ENCODE results near the gene SAFB2.

Gene SAFB2

DNA sequence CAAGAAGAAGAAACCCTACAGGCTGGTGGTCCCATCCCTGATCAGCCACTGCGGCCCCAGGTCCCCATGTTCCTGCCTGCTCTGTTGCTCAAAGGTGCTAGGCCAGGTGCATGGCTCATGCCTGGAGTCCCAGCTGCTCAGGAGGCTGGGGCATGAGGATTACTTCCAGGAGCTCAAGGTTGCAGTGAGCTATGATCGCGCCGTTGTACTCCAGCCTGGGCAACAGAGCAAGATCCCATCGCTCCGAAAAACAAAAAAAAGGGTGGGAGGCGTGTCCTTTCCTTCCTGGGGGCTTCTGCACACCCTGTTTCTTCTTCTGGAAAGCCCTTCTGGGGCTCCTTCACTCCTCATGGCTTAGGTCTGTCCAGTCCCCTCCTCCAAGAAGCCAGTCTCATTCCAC, 42.9 kb downstream of the SAFB2 start:
- no peak for DNase-seq (ENCODE audit: low read depth in 3 of 3)

- DNase-seq (ENCODE audit: low read depth in 3 of 3): no peak
Measured at GRCh38 chr19:5579286-5579685, 43.3 kb downstream of the SAFB2 start.

DNA sequence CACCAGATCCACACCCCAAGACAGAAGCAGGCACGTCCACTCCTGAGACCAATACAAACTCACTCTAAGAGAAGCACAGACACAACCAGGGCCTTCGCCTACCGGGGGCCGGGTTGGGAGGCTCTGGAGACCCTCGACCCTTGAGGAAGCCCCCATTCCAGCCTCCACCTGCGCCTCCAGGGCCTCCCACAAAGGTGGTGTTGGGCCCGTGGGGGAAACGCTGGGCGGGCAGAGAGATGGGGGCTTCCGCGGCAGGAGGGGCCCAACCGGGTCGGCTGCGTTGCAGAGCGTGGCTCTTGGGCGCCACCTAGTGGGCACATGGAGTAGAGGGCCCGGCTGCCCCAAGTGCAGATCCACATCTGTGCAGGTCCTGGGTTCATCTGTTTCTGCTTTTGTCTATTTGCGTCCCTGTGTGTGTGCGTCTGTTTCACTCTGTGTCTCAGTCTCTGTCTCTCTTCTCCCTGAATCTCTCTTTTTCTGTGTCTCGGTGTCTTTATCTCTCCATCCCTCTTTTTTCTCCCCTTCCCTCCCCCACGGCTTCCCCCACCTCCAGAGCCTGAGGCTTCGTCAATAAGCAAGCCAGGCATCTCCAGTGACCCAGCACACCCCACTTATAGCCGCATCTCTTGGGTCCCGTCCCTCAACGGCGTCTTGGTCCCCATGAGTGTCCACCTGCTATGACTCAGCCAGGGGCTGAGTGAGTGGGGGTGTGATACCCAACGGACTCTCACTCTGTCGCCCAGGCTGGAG, 44.3 kb downstream of the SAFB2 start:
- peak; percentile 29 to 72 (median 44) for DNase-seq (ENCODE audit: low read depth in 3 of 3)

- no peak for DNase-seq (ENCODE audit: low read depth in 3 of 3)
Measured at GRCh38 chr19:5575590-5575989, 47.0 kb downstream of the SAFB2 start.

DNA sequence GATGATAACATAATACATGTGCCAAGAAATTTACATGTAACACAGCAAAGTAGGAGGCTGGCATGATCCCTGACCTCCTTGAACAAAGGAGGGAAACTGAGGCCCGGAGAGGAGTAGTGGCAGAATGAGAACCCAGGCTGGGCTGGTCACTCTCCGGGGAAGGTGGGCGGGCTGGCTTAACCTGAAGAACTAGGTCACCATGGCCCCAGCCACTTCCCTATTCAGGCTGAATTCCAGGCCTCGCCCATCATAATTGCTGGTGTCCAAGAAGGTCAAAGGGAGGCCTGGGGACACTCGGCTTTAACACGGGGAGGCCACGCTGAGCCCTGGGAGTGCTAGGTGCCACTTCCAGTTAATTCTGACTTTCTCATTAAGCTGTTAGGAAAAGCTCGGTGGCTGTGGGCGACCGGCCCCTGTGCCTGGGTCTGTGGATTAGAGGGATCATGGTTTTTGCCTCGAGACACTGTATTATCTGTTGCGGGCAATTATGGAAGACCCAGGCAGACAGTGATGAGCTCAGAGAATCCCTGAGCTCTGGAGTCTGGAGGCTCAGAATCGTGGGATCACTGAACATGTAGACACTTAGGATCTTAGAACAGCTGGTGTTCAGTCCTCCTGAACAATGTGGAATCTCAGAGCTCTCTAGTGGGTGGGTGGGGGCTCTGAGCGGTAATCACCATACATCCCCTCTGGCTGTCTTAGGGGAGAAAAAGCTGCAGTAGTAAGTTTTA, 49.9 kb downstream of the SAFB2 start:
- DNase-seq (ENCODE audit: low read depth in 3 of 3): no peak

GRCh38 chr19:5571777-5572176, 50.8 kb downstream of the SAFB2 start:
- DNase-seq (ENCODE audit: low read depth in 3 of 3): no peak

GRCh38 chr19:5567970-5568407, 54.6 kb downstream of the SAFB2 start:
- no peak for DNase-seq (ENCODE audit: low read depth in 3 of 3)

- DNase-seq (ENCODE audit: low read depth in 3 of 3): no peak
Measured at GRCh38 chr19:5567360-5567969, 55.1 kb downstream of the SAFB2 start, which contains the start of gene TINCR. Gene TINCR (minus strand): TSS chr19:5567953.

DNA sequence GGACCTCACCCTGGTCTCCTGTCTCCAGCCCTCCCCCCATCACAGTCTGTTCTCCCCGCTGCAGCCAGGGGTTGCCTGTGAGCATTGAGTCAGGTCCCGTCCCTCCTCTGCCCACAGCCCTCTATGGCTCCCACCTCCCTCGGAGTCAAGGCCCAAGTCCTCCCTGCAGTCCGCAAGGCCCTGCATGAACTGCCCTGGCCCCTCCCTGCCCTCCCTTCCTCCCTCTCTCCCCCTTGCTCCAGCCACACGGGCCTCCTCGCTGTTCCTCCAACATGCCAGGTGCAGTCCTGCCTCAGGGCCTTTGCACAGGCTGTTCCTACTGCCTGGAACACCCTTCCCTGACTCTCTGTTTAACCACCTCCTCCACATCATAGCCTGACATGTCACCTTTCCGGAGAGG, 57.6 kb downstream of the SAFB2 start:
- no peak for DNase-seq (ENCODE audit: low read depth in 3 of 3)

DNA sequence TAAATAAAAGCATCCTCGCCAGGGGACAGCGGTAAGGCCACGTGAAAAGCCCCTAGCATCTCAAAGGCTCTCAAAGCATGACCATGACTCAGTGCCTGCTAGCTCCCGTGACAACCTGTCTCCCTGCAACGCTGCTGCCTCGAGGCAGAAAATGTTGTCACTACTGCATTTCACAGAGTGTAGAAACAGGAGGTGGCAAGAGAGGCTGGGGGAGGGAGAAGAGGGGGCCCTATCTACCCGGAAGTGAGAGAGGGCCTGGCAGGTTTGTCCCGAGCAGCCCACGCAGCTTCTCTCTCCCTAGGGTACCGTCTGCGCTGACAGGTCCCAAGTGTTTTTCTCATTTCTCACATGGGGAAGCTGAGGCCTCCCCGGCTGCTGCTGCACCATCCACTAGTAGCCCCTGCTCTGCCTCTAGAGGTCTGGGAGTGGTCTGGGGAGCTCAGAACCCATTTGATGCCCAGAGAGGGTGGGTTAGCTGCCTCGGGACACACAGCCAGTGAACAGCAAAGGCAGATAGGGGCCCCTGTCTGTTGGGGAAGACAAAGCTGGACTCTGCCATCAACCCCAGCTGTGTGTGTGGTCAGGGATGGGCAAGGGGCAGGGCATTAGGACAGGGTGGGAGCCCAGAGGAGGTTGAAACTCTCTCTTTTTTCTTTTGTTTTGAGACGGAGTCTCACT, 58.5 kb downstream of the SAFB2 start:
- no peak for DNase-seq (ENCODE audit: low read depth in 3 of 3)

DNA sequence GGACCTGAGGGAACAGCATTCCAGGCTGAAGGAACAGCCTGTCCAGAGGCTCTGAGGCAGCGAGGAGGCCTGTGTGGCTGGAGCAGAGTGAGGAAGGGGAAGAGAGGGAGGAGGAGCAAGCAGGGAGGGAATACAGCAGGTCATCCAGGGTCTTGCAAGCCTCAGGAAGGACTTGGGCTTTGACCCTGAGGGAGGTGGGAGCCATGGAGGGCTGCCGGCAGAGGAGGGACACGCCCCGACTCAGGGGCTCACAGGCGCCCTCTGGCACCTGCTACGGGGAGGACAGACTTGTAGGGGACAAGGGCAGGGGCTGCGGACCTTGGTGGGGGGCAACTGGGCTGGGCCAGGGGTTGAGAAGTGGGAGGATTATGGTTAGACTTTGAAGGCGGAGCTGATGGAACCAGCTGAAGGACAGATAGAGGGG, 59.6 kb downstream of the SAFB2 start:
- DNase-seq (ENCODE audit: low read depth in 3 of 3): no peak

DNA sequence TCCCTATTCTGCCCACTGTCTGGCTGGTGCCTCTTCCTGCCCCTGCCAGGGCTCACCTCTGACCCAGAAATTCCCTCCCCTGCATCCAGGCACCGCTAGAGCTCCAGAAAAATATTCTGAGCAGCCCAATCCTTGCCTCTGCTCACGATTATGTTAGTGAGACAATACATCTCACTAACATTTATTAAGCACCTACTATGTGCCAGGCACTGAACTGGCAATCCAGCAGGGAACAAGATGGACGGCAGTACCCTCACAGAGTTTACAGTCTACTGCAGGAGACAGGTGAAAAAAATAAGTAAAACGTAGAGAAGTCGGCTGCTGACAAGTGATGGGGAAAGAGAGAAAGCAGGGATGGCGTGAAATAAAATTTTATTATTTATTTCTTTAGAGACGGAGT, 60.3 kb downstream of the SAFB2 start:
- no peak for DNase-seq (ENCODE audit: low read depth in 3 of 3)

DNA sequence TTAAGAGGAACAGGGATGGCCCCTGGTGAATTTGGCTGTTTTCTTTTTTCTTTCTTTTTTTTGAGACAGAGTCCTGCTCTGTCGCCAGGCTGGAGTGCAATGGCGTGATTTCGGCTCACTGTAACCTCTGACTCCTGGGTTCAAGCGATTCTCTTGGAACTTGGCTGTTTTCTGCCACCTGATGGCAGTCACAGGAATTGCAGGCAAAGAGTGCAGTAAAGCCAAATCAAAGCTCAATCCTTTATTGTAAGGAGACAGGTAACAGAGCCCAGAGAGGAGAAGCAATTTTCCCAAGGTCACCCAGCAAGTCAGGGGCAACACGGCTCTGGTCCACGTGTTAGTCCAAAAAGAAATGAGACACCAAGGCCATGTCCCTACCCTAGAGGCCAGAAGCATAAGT, 61.0 kb downstream of the SAFB2 start:
- DNase-seq (ENCODE audit: low read depth in 3 of 3): no peak

GRCh38 chr19:5560156-5560555, 62.4 kb downstream of the SAFB2 start:
- no peak for DNase-seq (ENCODE audit: low read depth in 3 of 3)

DNA sequence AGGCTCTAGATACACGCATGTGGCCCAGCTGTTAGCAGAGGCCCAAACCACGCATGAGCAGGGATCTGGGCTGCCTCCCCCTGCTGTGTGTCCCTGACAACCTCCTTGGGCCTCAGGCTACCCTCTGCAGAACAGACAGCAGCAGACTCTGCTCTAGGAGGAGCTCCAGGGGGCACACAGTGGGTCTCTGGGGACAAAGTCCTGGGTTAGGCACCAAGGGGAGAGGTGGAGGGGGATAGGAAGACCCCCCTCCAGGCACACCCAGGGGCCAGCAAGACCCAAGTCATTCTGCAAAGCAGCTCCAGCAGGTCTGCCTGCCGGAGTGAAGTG, 62.8 kb downstream of the SAFB2 start:
- DNase-seq (ENCODE audit: low read depth in 3 of 3): no peak

GRCh38 chr19:5558101-5558621, 64.4 kb downstream of the SAFB2 start:
- no peak for DNase-seq (ENCODE audit: low read depth in 3 of 3)

GRCh38 chr19:5557691-5558090, 64.9 kb downstream of the SAFB2 start:
- no peak for DNase-seq (ENCODE audit: low read depth in 3 of 3)

- DNase-seq (ENCODE audit: low read depth in 3 of 3): no peak
Measured at GRCh38 chr19:5554828-5555227, 67.7 kb downstream of the SAFB2 start.

DNA sequence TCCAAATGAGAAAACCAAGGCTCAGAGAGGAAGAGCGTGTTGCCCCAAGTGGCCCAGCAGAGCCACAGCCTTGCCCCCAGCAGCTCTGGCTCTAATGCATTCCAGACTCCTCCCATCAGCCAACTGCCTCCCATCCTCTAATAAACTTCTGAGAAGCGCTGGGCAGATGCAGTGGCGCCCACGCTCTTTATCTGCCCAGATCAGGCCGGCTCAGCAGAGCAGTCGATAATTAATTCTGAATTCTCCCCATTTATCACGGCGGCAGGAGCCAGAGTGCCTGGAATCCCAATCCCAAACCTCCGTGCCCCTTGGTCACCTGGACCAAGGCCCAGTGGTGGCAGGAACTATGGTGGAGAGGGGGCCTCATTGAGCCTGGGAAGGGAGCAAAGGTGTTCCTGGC, 68.7 kb downstream of the SAFB2 start:
- DNase-seq (ENCODE audit: low read depth in 3 of 3): no peak

GRCh38 chr19:5547881-5548280, 74.7 kb downstream of the SAFB2 start:
- DNase-seq (ENCODE audit: low read depth in 3 of 3): no peak

- DNase-seq (ENCODE audit: low read depth in 3 of 3): no peak
Measured at GRCh38 chr19:5545984-5546383, 76.6 kb downstream of the SAFB2 start.

DNA sequence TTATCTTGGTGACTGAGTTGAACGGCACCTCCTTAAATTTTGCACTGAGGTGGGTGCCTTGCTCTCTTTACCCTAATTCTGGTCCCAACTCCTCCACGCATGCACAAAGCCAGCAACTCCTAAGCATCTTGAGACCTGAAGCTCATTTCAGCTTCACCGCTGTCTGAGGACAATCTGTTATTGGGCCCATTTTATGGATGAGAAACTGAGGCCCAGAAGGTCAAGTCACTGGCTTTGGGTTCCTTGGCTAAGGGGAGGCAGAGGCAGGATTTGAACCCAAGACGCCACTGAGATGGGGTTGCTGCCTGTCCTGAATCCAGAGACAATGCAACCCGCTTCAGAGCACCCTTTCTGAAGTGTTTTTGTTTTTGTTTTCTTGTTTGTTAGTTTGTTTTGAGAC, 77.5 kb downstream of the SAFB2 start:
- DNase-seq (ENCODE audit: low read depth in 3 of 3): no peak

Data from stimulated activated CD4-positive, alpha-beta T cell treated with anti-CD3 and anti-CD28 coated beads, TNF-alpha, amount 100 ng/mL, for 48 hours (primary cell).